GM19397 (cell line): ENCODE results near the gene SIGLEC6.

Experiments used
- ATAC-seq: cut with Tn5 transposase; IDR thresholded peaks from one replicate; pipeline ENCODE4 v1.9.1; 2021; ENCODE audit warnings: mild to moderate bottlenecking, moderate library complexity; ENCODE audit not compliant: unreplicated experiment

SIGLEC6 gene

GRCh38 chr19:51548891-51549305, 17.4 kb upstream of the SIGLEC6 start:
- ATAC-seq = no peak

- ATAC-seq = no peak
These were observed 16.8 kb upstream of the SIGLEC6 start for GRCh38 chr19:51548213-51548651.

GRCh38 chr19:51547397-51548212, 16.1 kb upstream of the SIGLEC6 start:
- no peak for ATAC-seq

- no peak for ATAC-seq
These were observed 15.4 kb upstream of the SIGLEC6 start for GRCh38 chr19:51546650-51547396.

GRCh38 chr19:51546107-51546649, 14.7 kb upstream of the SIGLEC6 start:
- ATAC-seq = no peak

GRCh38 chr19:51544038-51544437, 12.6 kb upstream of the SIGLEC6 start:
- no peak for ATAC-seq

- ATAC-seq = no peak
These were observed 11.2 kb upstream of the SIGLEC6 start for GRCh38 chr19:51542699-51543098.

GRCh38 chr19:51541458-51542357, 10.2 kb upstream of the SIGLEC6 start:
- no peak for ATAC-seq

GRCh38 chr19:51539821-51540366, 8.4 kb upstream of the SIGLEC6 start:
- ATAC-seq = no peak

GRCh38 chr19:51535535-51535934, 4.1 kb upstream of the SIGLEC6 start:
- ATAC-seq = no peak

GRCh38 chr19:51530616-51531015, 854 bp downstream of the SIGLEC6 start:
- no peak for ATAC-seq

GRCh38 chr19:51529301-51529700, 2.2 kb downstream of the SIGLEC6 start:
- no peak for ATAC-seq

GRCh38 chr19:51525651-51526050, 5.8 kb downstream of the SIGLEC6 start:
- no peak for ATAC-seq

- no peak for ATAC-seq
These were observed 6.7 kb downstream of the SIGLEC6 start for GRCh38 chr19:51524666-51525264.

- no peak for ATAC-seq
These were observed 9.7 kb downstream of the SIGLEC6 start for GRCh38 chr19:51521781-51522180.

GRCh38 chr19:51521357-51521756, 10.1 kb downstream of the SIGLEC6 start:
- no peak for ATAC-seq

- no peak for ATAC-seq
These were observed 10.7 kb downstream of the SIGLEC6 start for GRCh38 chr19:51520728-51521127.

GRCh38 chr19:51514866-51515481, 16.5 kb downstream of the SIGLEC6 start:
- no peak for ATAC-seq

GRCh38 chr19:51513968-51514367, 17.5 kb downstream of the SIGLEC6 start:
- ATAC-seq = no peak

- ATAC-seq = no peak
These were observed 20.1 kb downstream of the SIGLEC6 start for GRCh38 chr19:51511353-51511752.
